Activated CD4-positive, alpha-beta T cell treated with anti-CD3 and anti-CD28 coated beads, Interleukin-2, amount 50 U/mL, for 48 hours (primary cell): ENCODE results near the gene POLA2.

Experiments used
- DNase-seq, 2 experiments: peaks; one replicate each; pipeline ENCODE4 v3.0.0-alpha.2; 2020

Gene POLA2

GRCh38 chr11:65288706-65289536, 27.2 kb downstream of the POLA2 start:
- DNase-seq = no peak

GRCh38 chr11:65290448-65291165, 28.8 kb downstream of the POLA2 start:
- DNase-seq = no peak

GRCh38 chr11:65291613-65292012, 29.9 kb downstream of the POLA2 start:
- no peak for DNase-seq

- DNase-seq = no peak
Observed at GRCh38 chr11:65292890-65293289, 31.1 kb downstream of the POLA2 start.

GRCh38 chr11:65293909-65294381, 32.2 kb downstream of the POLA2 start:
- DNase-seq = no peak

- no peak for DNase-seq
Observed at GRCh38 chr11:65295001-65295400, 33.2 kb downstream of the POLA2 start.

GRCh38 chr11:65295571-65296341, 34.0 kb downstream of the POLA2 start:
- no peak for DNase-seq

- DNase-seq = no peak
Observed at GRCh38 chr11:65297026-65297672, 35.4 kb downstream of the POLA2 start.

- no peak for DNase-seq
Observed at GRCh38 chr11:65298131-65298535, 36.4 kb downstream of the POLA2 start.

GRCh38 chr11:65298655-65299179, 37.0 kb downstream of the POLA2 start:
- DNase-seq = no peak

GRCh38 chr11:65300621-65301275, 39.0 kb downstream of the POLA2 start:
- DNase-seq = no peak

GRCh38 chr11:65301491-65302329, 39.9 kb downstream of the POLA2 start:
- DNase-seq = no peak

GRCh38 chr11:65303555-65303954, 41.8 kb downstream of the POLA2 start:
- no peak for DNase-seq

- no peak for DNase-seq
Observed at GRCh38 chr11:65304110-65304509, 42.3 kb downstream of the POLA2 start.

- DNase-seq = no peak
Observed at GRCh38 chr11:65304613-65305012, 42.9 kb downstream of the POLA2 start.

- no peak for DNase-seq
Observed at GRCh38 chr11:65305501-65306268, 43.9 kb downstream of the POLA2 start.

GRCh38 chr11:65307298-65308229, 45.8 kb downstream of the POLA2 start:
- DNase-seq = no peak

GRCh38 chr11:65308281-65308891, 46.6 kb downstream of the POLA2 start:
- DNase-seq = no peak

GRCh38 chr11:65309006-65309405, 47.2 kb downstream of the POLA2 start:
- DNase-seq = no peak
